ENCODE data around the gene GABRR3.

GRCh38 chr3:97960993-97961766 is 73.9 kb downstream of the GABRR3 start:
- TF ChIP-seq EZH2 (IDR thresholded peaks at IDR 0.05): no peak
- TF ChIP-seq POLR2AphosphoS5 (IDR thresholded peaks at IDR 0.05; ENCODE audit: borderline replicate concordance, low read depth, low read length): no peak
- TF ChIP-seq FOXP2 (optimal IDR thresholded peaks at IDR 0.05; ENCODE audit: control extremely low read depth, extremely low read length, insufficient read depth): no peak

Data from SK-N-MC (cell line).